Choroid plexus epithelial cell (primary cell): ENCODE data around the gene MS4A6A.
"Not testable (repeated sequence)": the region's sequence is repeated elsewhere in the genome, so short reads cannot be mapped to it uniquely, and the experiment has no call there.

Experiments used
- DNase-seq: peaks from one replicate; pipeline ENCODE4 v3.0.0-alpha.2; 2010; ENCODE audit warnings: low read depth
- H3K4me3 ChIP-seq: 2 replicates; pipeline ENCODE4 v1.5.1; 2011; ENCODE audit warnings: low read depth, mild to moderate bottlenecking, control low read depth, low read length, moderate library complexity
- TF ChIP-seq, protein P1 (sequence below): conservative IDR thresholded peaks from 2 replicates; pipeline ENCODE4 v1.5.1; 2011; ENCODE audit warnings: low read depth, mild to moderate bottlenecking, control low read depth, inconsistent platforms, low read length, moderate library complexity

MS4A6A gene

GRCh38 chr11:60211206-60211605 lies 28.3 kb upstream of the MS4A6A start:
- TF ChIP-seq, protein P1, sequence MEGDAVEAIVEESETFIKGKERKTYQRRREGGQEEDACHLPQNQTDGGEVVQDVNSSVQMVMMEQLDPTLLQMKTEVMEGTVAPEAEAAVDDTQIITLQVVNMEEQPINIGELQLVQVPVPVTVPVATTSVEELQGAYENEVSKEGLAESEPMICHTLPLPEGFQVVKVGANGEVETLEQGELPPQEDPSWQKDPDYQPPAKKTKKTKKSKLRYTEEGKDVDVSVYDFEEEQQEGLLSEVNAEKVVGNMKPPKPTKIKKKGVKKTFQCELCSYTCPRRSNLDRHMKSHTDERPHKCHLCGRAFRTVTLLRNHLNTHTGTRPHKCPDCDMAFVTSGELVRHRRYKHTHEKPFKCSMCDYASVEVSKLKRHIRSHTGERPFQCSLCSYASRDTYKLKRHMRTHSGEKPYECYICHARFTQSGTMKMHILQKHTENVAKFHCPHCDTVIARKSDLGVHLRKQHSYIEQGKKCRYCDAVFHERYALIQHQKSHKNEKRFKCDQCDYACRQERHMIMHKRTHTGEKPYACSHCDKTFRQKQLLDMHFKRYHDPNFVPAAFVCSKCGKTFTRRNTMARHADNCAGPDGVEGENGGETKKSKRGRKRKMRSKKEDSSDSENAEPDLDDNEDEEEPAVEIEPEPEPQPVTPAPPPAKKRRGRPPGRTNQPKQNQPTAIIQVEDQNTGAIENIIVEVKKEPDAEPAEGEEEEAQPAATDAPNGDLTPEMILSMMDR = no peak
- H3K4me3 ChIP-seq = no peak overlapping the region
- DNase-seq = no peak

DNA sequence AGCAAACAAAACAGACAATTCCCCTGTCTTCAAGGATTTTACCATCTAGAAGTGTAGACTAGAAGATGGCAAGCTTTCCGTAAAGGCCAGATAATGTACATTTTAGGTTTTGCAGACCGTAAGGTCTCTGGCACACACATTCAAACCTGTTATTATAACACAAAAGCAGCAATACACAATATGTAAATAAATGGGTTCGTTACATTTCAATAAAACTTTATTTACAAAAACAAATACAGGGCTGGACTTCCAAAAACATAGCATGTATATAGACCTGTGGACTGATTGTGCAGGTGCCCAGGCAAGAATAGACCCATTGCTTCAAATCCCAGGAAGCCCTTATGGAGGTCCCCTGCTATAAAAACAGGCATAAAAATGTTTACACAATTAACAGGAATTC lies 27.1 kb upstream of the MS4A6A start:
- TF ChIP-seq, protein P1 = no peak
- no peak for DNase-seq
- H3K4me3 ChIP-seq = no peak overlapping the region

GRCh38 chr11:60208951-60209350 lies 26.1 kb upstream of the MS4A6A start:
- DNase-seq = no peak
- H3K4me3 ChIP-seq = no peak overlapping the region
- TF ChIP-seq, protein P1 = no peak

GRCh38 chr11:60208146-60208895 lies 25.4 kb upstream of the MS4A6A start:
- no peak for DNase-seq
- TF ChIP-seq, protein P1 = no peak
- no peak overlapping the region for H3K4me3 ChIP-seq

GRCh38 chr11:60206616-60207015 lies 23.7 kb upstream of the MS4A6A start:
- TF ChIP-seq, protein P1 = no peak
- no peak for DNase-seq
- H3K4me3 ChIP-seq = no peak overlapping the region

DNA sequence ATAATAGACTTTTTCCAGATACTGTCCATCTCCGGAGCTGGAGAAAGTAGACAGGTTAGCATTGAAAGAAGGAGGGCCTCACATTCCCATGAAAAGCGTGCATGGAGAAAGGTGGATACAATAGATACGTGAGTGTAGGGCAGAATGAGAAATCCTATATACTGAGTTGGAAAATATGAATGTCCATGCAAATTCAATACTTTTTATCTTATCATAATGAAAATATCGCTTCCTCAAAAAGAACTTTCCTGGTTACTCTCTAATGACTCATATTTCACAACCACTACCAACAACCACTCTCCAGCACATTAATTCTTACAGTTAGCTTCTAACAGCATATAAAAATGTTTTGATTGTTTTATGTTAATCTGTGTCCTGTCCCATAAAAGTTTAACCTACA lies 22.0 kb upstream of the MS4A6A start:
- DNase-seq = no peak
- TF ChIP-seq, protein P1 = no peak
- no peak overlapping the region for H3K4me3 ChIP-seq

- DNase-seq, H3K4me3 ChIP-seq: not testable (repeated sequence)
Measured at GRCh38 chr11:60201334-60201733, 18.5 kb upstream of the MS4A6A start.

- DNase-seq = no peak
- TF ChIP-seq, protein P1 = no peak
- no peak overlapping the region for H3K4me3 ChIP-seq
Measured at GRCh38 chr11:60197442-60197841, 14.6 kb upstream of the MS4A6A start.
